GM23338 (cell line): ENCODE data around the gene FGD3. TPM values are rescaled to one million over a fixed set of nuclear protein-coding genes. Genes with fewer than 3 reads are reported as not detected.

Experiments
- polyA plus RNA-seq: library from polyadenylated mRNA; unstranded; fragments of >200 nt; fragmentation: Nextera tagmentation; extraction: Ambion mirVana; gene quantifications from 2 replicates; pipeline ENCODE4 v1.2.1, GENCODE V29; 2016
- total RNA-seq: library from RNA; depleted of rRNA; stranded (reverse); fragments of >200 nt; shearing (Covaris generic); gene quantifications from 2 replicates; pipeline ENCODE4 v1.2.3, GENCODE V29; 2014; rRNA removed

Gene FGD3
- total and polyA plus RNA-seq, 2 experiments from 2014 or later: 0.95 to 1.7 TPM

Other genes with a start within 250 kb of the FGD3 start
- gene BICD2, start 182.7 kb upstream of the FGD3 start, total RNA-seq: 34.3 and 38.1 TPM in 2 replicates
- gene BICD2, start 182.7 kb upstream of the FGD3 start, polyA plus RNA-seq: 8.7 and 9.6 TPM in 2 replicates
- gene ZNF484, start 69.5 kb upstream of the FGD3 start, total RNA-seq: 17.1 and 19.4 TPM in 2 replicates
- gene ZNF484, start 69.5 kb upstream of the FGD3 start, polyA plus RNA-seq: 4.2 and 5.1 TPM in 2 replicates
- gene SUSD3, start 111.2 kb downstream of the FGD3 start, total RNA-seq: 13.5 and 20.1 TPM in 2 replicates
- gene SUSD3, start 111.2 kb downstream of the FGD3 start, polyA plus RNA-seq: 6.9 and 8.3 TPM in 2 replicates
- gene CARD19, start 148.7 kb downstream of the FGD3 start, total RNA-seq: 24.7 and 36.8 TPM in 2 replicates
- gene CARD19, start 148.7 kb downstream of the FGD3 start, polyA plus RNA-seq: 48.3 and 48.9 TPM in 2 replicates
- gene NINJ1, start 186.7 kb downstream of the FGD3 start, total RNA-seq: 31.2 and 39.7 TPM in 2 replicates
- 33.3 and 36.3 TPM in 2 replicates for gene NINJ1, start 186.7 kb downstream of the FGD3 start, polyA plus RNA-seq
- gene WNK2, start 236.6 kb downstream of the FGD3 start, total RNA-seq: 93.4 and 102 TPM in 2 replicates
- 56.4 and 61.7 TPM in 2 replicates for gene WNK2, start 236.6 kb downstream of the FGD3 start, polyA plus RNA-seq